ENCODE data around the gene LMX1A.

Gene LMX1A

GRCh38 chr1:165225650-165226049 is 130.9 kb downstream of the LMX1A start:
- H3K4me3 ChIP-seq (ENCODE audit: low read length), result no peak overlapping the region
- no peak overlapping the region for H3K27ac ChIP-seq (ENCODE audit: low read length)
- no peak overlapping the region for H3K9ac ChIP-seq (ENCODE audit: low read length)
- H3K4me2 ChIP-seq (ENCODE audit: low read depth, low read length), result no peak overlapping the region
- no peaks in the 10 kb centered on the region for H4K20me1 ChIP-seq (ENCODE audit: insufficient read depth, low read length)
- no peaks in the 10 kb centered on the region for H3K36me3 ChIP-seq (replicated peaks; ENCODE audit: insufficient read depth, low read length)
- TF ChIP-seq CTCF (IDR thresholded peaks at IDR 0.05; ENCODE audit: low read length) (no peak), EZH2phosphoT487 (IDR thresholded peaks at IDR 0.05; ENCODE audit: low read length) (no peak), EZH2 (optimal IDR thresholded peaks at IDR 0.05; ENCODE audit: low read depth, low read length) (no peak)
- no peaks in the 10 kb centered on the region for H3K79me2 ChIP-seq (ENCODE audit: low read length)
- no peaks in the 10 kb centered on the region for H3K4me1 ChIP-seq (ENCODE audit: low read length)
- H3K9me2 ChIP-seq (replicated peaks; ENCODE audit: insufficient read depth, low read length), result no peaks in the 10 kb centered on the region
- no peaks in the 10 kb centered on the region for H3K27me3 ChIP-seq (replicated peaks; ENCODE audit: insufficient read depth, low read length)
- DNase-seq, result no peak
- H2AFZ ChIP-seq (ENCODE audit: low read length), result no peak overlapping the region
- no peaks in the 10 kb centered on the region for H3F3A ChIP-seq (ENCODE audit: insufficient read depth, low read length)
- H3K9me3 ChIP-seq (replicated peaks; ENCODE audit: insufficient read depth, low read length), result no peaks in the 10 kb centered on the region

GRCh38 chr1:165225062-165225461 is 131.5 kb downstream of the LMX1A start:
- no peak overlapping the region for H2AFZ ChIP-seq (ENCODE audit: low read length)
- H3K79me2 ChIP-seq (ENCODE audit: low read length), result no peaks in the 10 kb centered on the region
- H3K9me2 ChIP-seq (replicated peaks; ENCODE audit: insufficient read depth, low read length), result no peaks in the 10 kb centered on the region
- H3K27me3 ChIP-seq (replicated peaks; ENCODE audit: insufficient read depth, low read length), result no peaks in the 10 kb centered on the region
- H3K27ac ChIP-seq (ENCODE audit: low read length), result no peak overlapping the region
- TF ChIP-seq CTCF (IDR thresholded peaks at IDR 0.05; ENCODE audit: low read length) (no peak), EZH2phosphoT487 (IDR thresholded peaks at IDR 0.05; ENCODE audit: low read length) (no peak), EZH2 (optimal IDR thresholded peaks at IDR 0.05; ENCODE audit: low read depth, low read length) (no peak)
- no peaks in the 10 kb centered on the region for H3K36me3 ChIP-seq (replicated peaks; ENCODE audit: insufficient read depth, low read length)
- H3K4me2 ChIP-seq (ENCODE audit: low read depth, low read length), result no peak overlapping the region
- no peak for DNase-seq
- no peak overlapping the region for H3K4me3 ChIP-seq (ENCODE audit: low read length)
- H3F3A ChIP-seq (ENCODE audit: insufficient read depth, low read length), result no peaks in the 10 kb centered on the region
- H3K9me3 ChIP-seq (replicated peaks; ENCODE audit: insufficient read depth, low read length), result no peaks in the 10 kb centered on the region
- no peaks in the 10 kb centered on the region for H4K20me1 ChIP-seq (ENCODE audit: insufficient read depth, low read length)
- H3K4me1 ChIP-seq (ENCODE audit: low read length), result no peaks in the 10 kb centered on the region
- no peak overlapping the region for H3K9ac ChIP-seq (ENCODE audit: low read length)

GRCh38 chr1:165224504-165224903 is 132.0 kb downstream of the LMX1A start:
- Histone ChIP-seq H3F3A (ENCODE audit: insufficient read depth, low read length) (no peaks in the 10 kb centered on the region), H3K9me3 (replicated peaks; ENCODE audit: insufficient read depth, low read length) (no peaks in the 10 kb centered on the region), H3K9ac (ENCODE audit: low read length) (no peak overlapping the region), H2AFZ (ENCODE audit: low read length) (no peak overlapping the region), H3K79me2 (ENCODE audit: low read length) (no peaks in the 10 kb centered on the region), H3K27me3 (replicated peaks; ENCODE audit: insufficient read depth, low read length) (no peaks in the 10 kb centered on the region), H3K36me3 (replicated peaks; ENCODE audit: insufficient read depth, low read length) (no peaks in the 10 kb centered on the region), H3K27ac (ENCODE audit: low read length) (no peak overlapping the region), H4K20me1 (ENCODE audit: insufficient read depth, low read length) (no peaks in the 10 kb centered on the region), H3K4me3 (ENCODE audit: low read length) (no peak overlapping the region), H3K4me1 (ENCODE audit: low read length) (no peaks in the 10 kb centered on the region), H3K4me2 (ENCODE audit: low read depth, low read length) (no peak overlapping the region), H3K9me2 (replicated peaks; ENCODE audit: insufficient read depth, low read length) (no peaks in the 10 kb centered on the region)
- no peak for DNase-seq
- TF ChIP-seq EZH2phosphoT487 (IDR thresholded peaks at IDR 0.05; ENCODE audit: low read length), result no peak
- TF ChIP-seq EZH2 (optimal IDR thresholded peaks at IDR 0.05; ENCODE audit: low read depth, low read length), result no peak
- no peak for TF ChIP-seq CTCF (IDR thresholded peaks at IDR 0.05; ENCODE audit: low read length)
